8988T (cell line): ENCODE data around the gene VPS13D.
"Not testable (repeated sequence)": the region's sequence is repeated elsewhere in the genome, so short reads cannot be mapped to it uniquely, and the experiment has no call there.

Experiments used
- DNase-seq: peaks from one replicate; pipeline ENCODE4 v3.0.0; 2011

Gene VPS13D

GRCh38 chr1:12530462-12531178 is 300.8 kb downstream of the VPS13D start:
- no peak for DNase-seq

GRCh38 chr1:12531179-12531499 is 301.3 kb downstream of the VPS13D start:
- no peak for DNase-seq

- no peak for DNase-seq
These were observed 302.8 kb downstream of the VPS13D start for GRCh38 chr1:12532405-12533315.

GRCh38 chr1:12536023-12536639 is 306.3 kb downstream of the VPS13D start:
- no peak for DNase-seq

GRCh38 chr1:12537294-12537693 is 307.5 kb downstream of the VPS13D start:
- DNase-seq = no peak

GRCh38 chr1:12537906-12538461 is 308.2 kb downstream of the VPS13D start:
- no peak for DNase-seq

GRCh38 chr1:12538536-12538935 is 308.7 kb downstream of the VPS13D start:
- not testable (repeated sequence) for DNase-seq

- no peak for DNase-seq
These were observed 309.5 kb downstream of the VPS13D start for GRCh38 chr1:12539320-12539704.

GRCh38 chr1:12539705-12540579 is 310.1 kb downstream of the VPS13D start:
- no peak for DNase-seq

GRCh38 chr1:12540580-12541273 is 310.9 kb downstream of the VPS13D start:
- no peak for DNase-seq

GRCh38 chr1:12541274-12542137 is 311.7 kb downstream of the VPS13D start:
- DNase-seq = no peak

GRCh38 chr1:12542138-12542465 is 312.3 kb downstream of the VPS13D start:
- DNase-seq = no peak

GRCh38 chr1:12542616-12543592 is 313.1 kb downstream of the VPS13D start:
- no peak for DNase-seq

- no peak for DNase-seq
These were observed 313.9 kb downstream of the VPS13D start for GRCh38 chr1:12543740-12544154.

GRCh38 chr1:12544357-12544756 is 314.5 kb downstream of the VPS13D start:
- DNase-seq = no peak

GRCh38 chr1:12544992-12545391 is 315.2 kb downstream of the VPS13D start:
- no peak for DNase-seq

- no peak for DNase-seq
These were observed 317.1 kb downstream of the VPS13D start for GRCh38 chr1:12546771-12547585.

GRCh38 chr1:12547586-12548225 is 317.9 kb downstream of the VPS13D start:
- DNase-seq = no peak
